Mucosa of rectum (tissue), 2 donors: ENCODE results near the gene TRIM36.
A peak's percentile ranks its signal among the peaks of the same experiment; 100 is the strongest.

ENCODE experiments used
- H3K27ac ChIP-seq, 2 donors: one replicate each; pipeline ENCODE4 v1.7.0; 2013; ENCODE audit warnings: inconsistent platforms in 2 of 2, low read depth in 2 of 2, low read length in 2 of 2
- H3K27me3 ChIP-seq, 2 donors: one replicate each; pipeline ENCODE4 v1.7.0; 2013; ENCODE audit warnings: low read length in 2 of 2; ENCODE audit not compliant: control insufficient read depth in 2 of 2, insufficient read depth in 2 of 2
- H3K36me3 ChIP-seq, 2 donors: one replicate each; pipeline ENCODE4 v1.7.0; 2013; ENCODE audit warnings: low read length in 2 of 2; ENCODE audit not compliant: control insufficient read depth in 2 of 2, insufficient read depth in 2 of 2
- H3K4me1 ChIP-seq, 2 donors: one replicate each; pipeline ENCODE4 v1.7.0; 2013; ENCODE audit warnings: low read length in 2 of 2, mild to moderate bottlenecking in 1 of 2; ENCODE audit not compliant: control insufficient read depth in 2 of 2, insufficient read depth in 2 of 2
- H3K4me3 ChIP-seq, 2 donors: one replicate each; pipeline ENCODE4 v1.7.0; 2013; ENCODE audit warnings: low read length in 2 of 2
- H3K9ac ChIP-seq, 2 donors: one replicate each; pipeline ENCODE4 v1.7.0; 2013; ENCODE audit warnings: low read length in 2 of 2, low read depth in 1 of 2, mild to moderate bottlenecking in 1 of 2
- H3K9me3 ChIP-seq, 2 donors: one replicate each; pipeline ENCODE4 v1.7.0; 2013; ENCODE audit warnings: low read length in 2 of 2; ENCODE audit not compliant: control insufficient read depth in 2 of 2
- donor health status: healthy.
- donor health status: Normal muscosa, but diverticular disease.

TRIM36 gene

GRCh38 chr5:115169487-115170133, at the start of gene TRIM36:
Gene TRIM36 (minus strand): TSS chr5:115169908. CDS start chr5:115169634, 274 bp downstream.
- H3K27me3 ChIP-seq: peaks cover 0 to 5% of the 10 kb centered on the region in 2 donors
- peak within 1 kb of the TSS; percentile 84 to 91 for H3K9ac ChIP-seq
- peak within 1 kb of the TSS; percentile 95 to 96 for H3K27ac ChIP-seq

GRCh38 chr5:115214541-115214940, 44.8 kb upstream of the TRIM36 start:
- no peak overlapping the region for H3K9ac ChIP-seq
- no peak overlapping the region for H3K27ac ChIP-seq
- no peaks in the 10 kb centered on the region for H3K4me1 ChIP-seq
- peaks cover 5 to 18% of the 10 kb centered on the region in 2 donors for H3K36me3 ChIP-seq
- no peaks in the 10 kb centered on the region for H3K9me3 ChIP-seq
- no peak overlapping the region for H3K4me3 ChIP-seq
- H3K27me3 ChIP-seq: no peaks in the 10 kb centered on the region

More at GRCh38 chr5:115169487-115170133, at the start of gene TRIM36:
- Histone ChIP-seq H3K36me3 (no peaks in the 10 kb centered on the region), H3K4me1 (peaks cover 5 to 9% of the 10 kb centered on the region in 2 donors), H3K9me3 (peaks cover 0 to 5% of the 10 kb centered on the region in 2 donors), H3K4me3 (peak within 1 kb of the TSS; percentile 86 to 89)

DNA sequence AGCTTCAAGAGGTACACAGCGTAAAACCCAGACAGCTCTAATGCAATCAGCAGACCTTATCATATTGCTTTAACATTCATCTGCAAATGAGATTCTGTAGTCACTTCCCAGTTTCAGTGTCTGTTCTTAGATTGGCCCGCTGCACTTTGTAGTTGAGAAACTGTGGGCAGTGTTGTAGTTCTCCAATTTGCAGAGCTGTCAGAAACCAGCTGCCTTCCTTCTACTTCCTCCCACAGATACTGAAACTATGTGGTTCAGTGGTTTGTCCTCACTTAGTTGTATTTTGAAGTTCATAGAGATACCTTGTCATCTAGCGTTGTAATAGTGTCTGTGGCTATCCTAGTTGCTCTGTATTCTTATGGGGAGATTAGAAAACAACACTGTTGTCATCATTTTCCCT, 39.6 kb upstream of the TRIM36 start:
- Histone ChIP-seq H3K36me3 (peaks cover 5 to 13% of the 10 kb centered on the region in 2 donors), H3K4me1 (no peaks in the 10 kb centered on the region), H3K4me3 (no peak overlapping the region), H3K9ac (no peak overlapping the region), H3K27ac (no peak overlapping the region), H3K27me3 (no peaks in the 10 kb centered on the region), H3K9me3 (no peaks in the 10 kb centered on the region)

DNA sequence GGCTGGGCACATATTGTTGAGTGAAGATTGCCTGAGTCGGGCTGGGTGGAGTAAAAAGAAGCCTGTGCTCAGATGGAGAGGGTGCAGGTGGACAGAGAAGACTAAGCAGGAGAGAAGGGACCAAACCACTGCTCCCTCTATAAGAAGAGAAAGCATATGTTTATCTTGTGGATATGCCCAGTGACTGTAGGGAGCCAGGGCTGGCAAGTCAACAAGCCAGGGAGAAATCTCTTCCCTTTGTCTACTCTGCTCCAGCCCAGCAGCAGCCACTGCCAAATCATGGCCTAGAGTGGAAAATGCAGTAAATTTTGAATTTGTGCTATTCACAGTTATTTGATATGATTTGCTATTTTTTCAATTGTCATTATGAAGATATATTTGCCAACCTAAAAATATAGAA, 33.2 kb upstream of the TRIM36 start:
- Histone ChIP-seq H3K27me3 (no peaks in the 10 kb centered on the region), H3K4me3 (no peak overlapping the region), H3K36me3 (no peaks in the 10 kb centered on the region), H3K9me3 (no peaks in the 10 kb centered on the region), H3K9ac (no peak overlapping the region), H3K4me1 (no peaks in the 10 kb centered on the region), H3K27ac (no peak overlapping the region)

DNA sequence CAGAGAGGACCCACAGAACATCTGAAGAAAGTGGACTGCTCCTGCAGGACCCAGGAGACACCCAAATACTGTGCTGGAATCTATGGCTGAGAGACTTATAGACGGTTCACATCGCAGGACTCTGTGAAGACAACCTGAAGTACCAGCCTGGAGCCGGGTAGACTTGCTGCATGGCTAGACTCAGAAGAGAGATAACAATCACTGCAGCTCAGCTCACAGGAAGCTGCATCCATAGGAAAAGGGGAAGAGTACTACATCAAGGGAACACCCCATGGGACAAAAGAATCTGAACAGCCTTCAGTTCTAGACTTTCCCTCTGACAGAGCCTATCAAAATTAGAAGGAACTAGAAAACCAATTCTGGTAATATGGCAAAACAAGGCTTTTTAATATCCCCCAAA, 26.5 kb upstream of the TRIM36 start:
- no peaks in the 10 kb centered on the region for H3K9me3 ChIP-seq
- peaks cover 17 to 33% of the 10 kb centered on the region in 2 donors for H3K4me1 ChIP-seq
- H3K36me3 ChIP-seq: no peaks in the 10 kb centered on the region
- H3K27me3 ChIP-seq: no peaks in the 10 kb centered on the region
- H3K27ac ChIP-seq: no peak overlapping the region
- no peak overlapping the region for H3K9ac ChIP-seq
- H3K4me3 ChIP-seq: no peak overlapping the region

DNA sequence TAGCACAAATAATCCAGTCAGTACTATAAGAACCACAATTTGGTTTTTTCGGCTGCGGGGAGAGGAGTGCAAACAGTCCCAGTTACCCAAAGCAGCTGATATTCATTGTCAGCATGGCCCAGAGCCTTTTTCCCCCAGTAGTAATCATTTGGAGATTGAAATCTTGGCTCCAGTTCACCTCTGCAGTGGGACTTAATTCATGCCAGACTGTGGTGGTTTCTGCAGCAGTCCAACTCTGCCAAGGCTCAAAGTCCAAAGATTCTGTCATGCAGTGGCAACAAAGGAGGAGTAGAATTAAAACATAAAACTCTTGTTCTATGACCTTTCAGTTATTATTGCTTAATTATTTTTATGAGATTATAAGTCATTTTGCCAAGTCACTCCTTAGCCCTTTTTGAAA, 25.0 kb upstream of the TRIM36 start:
- Histone ChIP-seq H3K4me1 (peaks cover 19 to 47% of the 10 kb centered on the region in 2 donors), H3K36me3 (no peaks in the 10 kb centered on the region), H3K27me3 (no peaks in the 10 kb centered on the region), H3K4me3 (peak overlapping the region; percentile 36 to 51), H3K27ac (peak overlapping the region; percentile 62 to 67), H3K9ac (peak overlapping the region; percentile 19 to 45), H3K9me3 (no peaks in the 10 kb centered on the region)

GRCh38 chr5:115193295-115193694, 23.6 kb upstream of the TRIM36 start:
- H3K9ac ChIP-seq: no peak overlapping the region
- no peaks in the 10 kb centered on the region for H3K9me3 ChIP-seq
- H3K27me3 ChIP-seq: no peaks in the 10 kb centered on the region
- H3K27ac ChIP-seq: peak overlapping the region; percentile 62 to 67
- no peak overlapping the region for H3K4me3 ChIP-seq
- no peaks in the 10 kb centered on the region for H3K36me3 ChIP-seq
- H3K4me1 ChIP-seq: peaks cover 19 to 50% of the 10 kb centered on the region in 2 donors

- Histone ChIP-seq H3K9ac (peak overlapping the region in 1 of 2 donors; percentile 29), H3K4me3 (no peak overlapping the region), H3K9me3 (no peaks in the 10 kb centered on the region), H3K27ac (peak overlapping the region; percentile 82 to 84), H3K36me3 (no peaks in the 10 kb centered on the region), H3K27me3 (no peaks in the 10 kb centered on the region), H3K4me1 (peaks cover 19 to 50% of the 10 kb centered on the region in 2 donors)
Observed at GRCh38 chr5:115192098-115192497, 22.4 kb upstream of the TRIM36 start.

GRCh38 chr5:115191474-115192031, 21.8 kb upstream of the TRIM36 start:
- Histone ChIP-seq H3K4me1 (peaks cover 19 to 50% of the 10 kb centered on the region in 2 donors), H3K9me3 (no peaks in the 10 kb centered on the region), H3K36me3 (no peaks in the 10 kb centered on the region), H3K27ac (peak overlapping the region; percentile 82 to 84), H3K27me3 (no peaks in the 10 kb centered on the region), H3K4me3 (no peak overlapping the region), H3K9ac (peak overlapping the region; percentile 29 to 44)

GRCh38 chr5:115190388-115190787, 20.7 kb upstream of the TRIM36 start:
- H3K27ac ChIP-seq: peak overlapping the region; percentile 82 to 84
- peaks cover 19 to 50% of the 10 kb centered on the region in 2 donors for H3K4me1 ChIP-seq
- H3K9me3 ChIP-seq: no peaks in the 10 kb centered on the region
- H3K27me3 ChIP-seq: no peaks in the 10 kb centered on the region
- H3K4me3 ChIP-seq: no peak overlapping the region
- H3K36me3 ChIP-seq: no peaks in the 10 kb centered on the region
- H3K9ac ChIP-seq: no peak overlapping the region
